KBM-7 (cell line): ENCODE data around the gene MT3.
"Not testable (repeated sequence)": the region's sequence is repeated elsewhere in the genome, so short reads cannot be mapped to it uniquely, and the experiment has no call there.

ENCODE experiments used
- DNase-seq: peaks from one replicate; pipeline ENCODE4 v3.0.0-alpha.2; 2015
- in situ Hi-C: fragments of 300-500 bp; cut with MboI; formaldehyde crosslinking; loops from 2 replicates; pipeline ENCODE4 v1.14.3; 2020; ENCODE audit warnings: low sequenced_read_pairs, low pct_unique_long_range_greater_than_20kb, mixed read lengths

The MT3 gene

DNA sequence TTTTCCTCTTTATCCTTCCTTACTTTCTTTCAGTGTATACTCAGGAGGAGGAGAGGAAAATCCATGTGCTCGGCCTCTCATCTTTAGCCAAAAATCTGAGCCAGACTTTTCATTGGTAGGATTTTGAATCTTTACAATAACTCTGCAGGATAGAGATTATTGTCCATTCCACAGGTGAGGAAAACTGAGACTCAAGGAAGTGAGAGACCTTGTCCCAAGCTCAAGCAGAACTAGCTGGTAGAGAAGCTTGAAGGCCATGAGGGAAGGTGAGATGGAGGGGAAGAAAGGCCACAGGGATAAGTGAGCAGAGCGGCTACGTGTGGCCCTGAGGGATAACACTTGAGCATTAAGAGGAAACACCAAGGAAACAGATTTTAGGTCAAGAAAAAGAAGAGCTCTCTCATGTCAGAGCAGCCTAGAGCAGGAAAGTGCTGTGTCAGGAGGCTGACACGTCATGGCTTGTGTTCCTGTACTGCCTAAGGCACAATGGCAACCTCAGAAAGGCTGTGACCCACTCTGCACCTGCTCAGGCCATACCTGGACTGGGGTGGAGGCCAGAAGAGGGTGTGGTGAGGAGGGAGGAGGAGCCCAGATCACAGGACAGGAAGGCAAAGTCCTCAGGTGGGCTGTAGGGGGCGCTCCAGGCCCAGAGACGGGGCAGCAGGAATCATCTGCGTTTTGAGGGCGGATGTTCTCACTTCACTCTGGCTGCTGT, 12.6 kb upstream of the MT3 start:
- in situ Hi-C loops: no loop called here
- DNase-seq: peak; percentile 84

DNA sequence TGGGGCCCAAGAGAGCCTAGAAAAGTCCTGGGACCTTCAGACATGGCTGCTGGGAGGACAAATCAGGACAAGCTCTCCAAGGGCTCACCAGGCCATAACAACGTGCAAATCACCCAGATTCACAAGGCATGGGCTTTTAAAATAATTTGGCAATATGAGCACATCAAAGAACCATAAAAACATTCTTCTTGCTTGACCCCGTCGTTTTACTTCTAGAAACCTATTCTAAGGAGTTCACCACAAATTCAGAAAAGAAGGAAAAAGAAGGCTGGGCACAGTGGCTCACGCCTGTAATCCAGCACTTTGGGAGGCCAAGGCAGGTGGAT, 12.1 kb upstream of the MT3 start:
- in situ Hi-C loops: no loop called here
- no peak for DNase-seq

DNA sequence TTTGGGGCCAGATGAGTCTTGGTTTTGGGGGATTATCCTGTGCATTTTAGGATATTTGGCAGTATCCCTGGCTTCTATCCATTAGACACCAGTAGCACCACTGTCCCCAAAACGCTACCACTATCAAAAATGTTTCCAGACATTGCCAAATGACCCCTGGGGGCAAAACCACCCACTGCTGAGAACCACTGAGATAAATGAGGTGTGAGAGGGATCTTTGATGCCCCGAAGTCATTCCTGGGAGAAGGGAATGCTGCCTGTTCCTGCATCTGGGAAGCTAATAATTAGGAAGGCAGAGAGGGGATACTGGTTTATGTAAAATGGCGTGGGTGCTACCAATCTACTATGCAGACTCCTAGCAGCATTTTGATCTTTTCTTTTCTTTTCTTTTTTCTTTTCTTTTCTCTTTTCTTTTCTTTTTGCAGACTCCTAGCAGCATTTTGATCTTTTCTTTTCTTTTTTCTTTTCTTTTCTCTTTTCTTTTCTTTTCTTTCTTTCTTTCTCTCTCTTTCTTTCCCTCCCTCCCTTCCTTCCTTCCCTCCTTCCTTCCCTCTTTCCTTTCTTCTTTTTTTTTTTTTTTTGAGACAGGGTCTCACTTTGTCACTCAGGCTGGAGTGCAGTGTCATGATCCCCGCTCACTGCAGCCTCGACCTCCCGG, 8.8 kb upstream of the MT3 start:
- DNase-seq: no peak
- in situ Hi-C loops: no loop called here

DNA sequence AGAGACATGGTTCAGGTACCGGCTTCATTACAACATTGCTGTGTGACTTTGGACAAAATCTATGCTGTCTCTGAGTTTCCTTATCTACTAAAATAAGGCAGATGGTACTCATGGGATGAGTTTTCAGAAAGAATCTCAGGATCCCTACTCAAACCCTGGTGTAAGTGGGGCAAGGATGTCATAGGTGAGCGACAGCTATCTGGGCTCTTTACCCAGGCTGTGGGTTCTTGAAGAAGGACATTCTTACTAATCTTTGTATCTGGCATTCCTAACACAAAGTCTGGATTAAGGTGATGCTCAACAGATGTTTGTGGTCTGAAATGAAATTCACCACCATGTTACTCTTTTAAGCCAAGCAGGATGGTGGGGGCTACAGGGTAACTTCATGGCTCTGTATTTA, 6.4 kb upstream of the MT3 start:
- in situ Hi-C loops, DNase-seq: not testable (repeated sequence)

DNA sequence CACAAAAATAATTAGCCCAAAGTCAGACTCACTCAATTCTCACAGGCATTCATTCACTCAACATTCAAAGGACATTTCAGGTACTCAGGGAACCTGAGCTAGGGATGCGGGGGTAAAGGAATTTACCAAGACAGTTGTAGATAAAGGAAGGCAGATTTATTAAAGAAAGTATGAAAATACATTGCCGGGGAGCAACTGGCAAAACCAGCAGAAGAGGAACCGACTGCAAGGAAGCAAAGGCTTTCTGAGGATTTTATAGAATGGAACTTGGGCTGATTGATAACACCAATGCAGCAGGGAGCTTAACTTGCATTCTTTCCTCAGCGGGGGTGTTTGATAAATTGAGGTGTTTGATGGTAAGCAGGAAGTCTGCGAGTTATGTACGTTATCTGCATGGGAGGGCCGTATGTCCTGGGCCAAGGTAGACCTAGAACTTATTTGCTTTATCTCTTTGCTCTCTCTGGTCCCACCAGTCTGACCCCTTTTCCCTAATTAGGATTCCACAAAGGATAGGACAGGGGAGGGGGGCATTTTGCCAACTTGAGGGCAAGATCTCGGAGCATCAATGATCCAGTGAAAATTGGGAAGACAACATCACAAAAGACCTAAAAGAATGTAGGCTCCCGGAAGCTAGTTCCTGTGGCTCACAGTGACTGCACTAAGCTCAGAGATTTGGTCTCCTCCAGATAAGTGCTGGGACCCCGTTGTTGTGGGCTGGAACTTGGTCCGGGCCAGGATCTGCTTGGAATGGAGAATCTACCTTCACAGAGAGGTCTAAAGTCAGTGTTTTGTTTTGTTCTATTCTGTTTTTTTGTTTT, 5.8 kb upstream of the MT3 start:
- in situ Hi-C loops: no loop called here
- DNase-seq: no peak

DNA sequence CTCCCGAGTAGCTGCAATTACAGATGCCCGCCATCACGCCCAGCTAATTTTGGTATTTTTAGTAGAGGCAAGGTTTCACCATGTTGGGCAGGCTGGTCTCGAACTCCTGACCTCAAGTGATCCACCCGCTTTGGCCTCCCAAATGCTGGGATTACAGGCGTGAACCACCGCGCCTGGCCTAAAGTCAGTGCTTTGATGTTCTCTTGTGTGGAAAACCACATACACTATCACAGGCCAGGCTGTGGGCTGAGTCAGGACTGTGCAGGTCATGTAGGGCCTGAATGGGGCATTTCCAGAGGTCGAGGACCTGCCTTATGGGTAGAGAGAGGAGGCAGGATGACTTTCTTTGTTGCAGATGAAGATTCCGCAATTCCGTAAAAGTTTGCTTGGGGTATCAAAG, 5.1 kb upstream of the MT3 start:
- in situ Hi-C loops: no loop called here
- no peak for DNase-seq

DNA sequence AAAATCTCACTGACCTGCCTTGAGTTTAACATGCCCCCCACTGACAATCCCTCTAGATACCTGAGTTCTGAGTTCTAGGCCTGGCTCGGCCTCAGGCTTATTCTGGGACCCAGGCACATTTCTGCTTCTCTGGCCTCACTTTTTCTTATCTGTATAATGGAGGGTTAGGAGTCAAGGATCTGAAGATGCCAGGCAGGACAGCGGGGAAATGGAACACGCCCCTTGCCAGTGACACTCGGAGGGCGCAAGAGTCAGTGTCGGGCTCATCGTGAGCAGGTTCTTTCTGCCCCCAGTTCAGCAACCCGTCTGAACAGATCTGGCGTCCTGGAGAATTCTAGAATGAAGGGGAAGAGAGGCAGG, 567 bp upstream of the MT3 start:
- DNase-seq: no peak
- in situ Hi-C loops: no loop called here

DNA sequence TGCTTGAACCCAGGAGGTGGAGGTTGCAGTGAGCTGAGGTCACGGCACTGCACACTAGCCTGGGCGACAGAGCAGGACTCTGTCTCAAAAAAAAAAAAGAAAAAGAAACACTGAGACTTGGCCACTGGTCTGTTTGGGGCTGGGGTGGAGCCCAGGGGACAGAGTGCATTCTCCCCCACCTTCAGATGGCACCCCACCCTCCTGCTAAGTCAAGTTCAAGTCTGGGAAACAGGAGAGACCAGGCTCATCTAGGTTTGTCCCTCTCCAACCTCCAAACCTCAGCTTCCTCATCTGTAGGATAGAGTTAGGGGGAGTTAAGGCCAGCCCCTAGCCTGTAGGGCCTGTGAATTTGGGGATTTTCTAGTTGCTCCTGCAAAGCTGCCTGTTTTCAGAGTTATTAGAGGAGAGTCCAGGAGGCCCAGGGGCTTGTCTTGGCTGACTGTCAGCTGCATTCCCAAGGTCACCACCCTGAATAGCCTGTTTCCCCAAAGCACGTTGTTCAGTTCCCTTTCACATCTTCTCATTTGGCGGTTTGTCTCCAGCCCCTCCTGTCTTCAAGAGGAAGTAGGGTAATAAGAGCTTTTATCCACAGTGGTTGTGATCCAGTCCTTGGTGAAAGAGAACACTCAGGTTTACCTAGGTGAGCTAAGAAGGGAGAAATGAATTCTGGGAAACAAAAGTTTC, 2.2 kb downstream of the MT3 start:
- in situ Hi-C loops: no loop called here

DNA sequence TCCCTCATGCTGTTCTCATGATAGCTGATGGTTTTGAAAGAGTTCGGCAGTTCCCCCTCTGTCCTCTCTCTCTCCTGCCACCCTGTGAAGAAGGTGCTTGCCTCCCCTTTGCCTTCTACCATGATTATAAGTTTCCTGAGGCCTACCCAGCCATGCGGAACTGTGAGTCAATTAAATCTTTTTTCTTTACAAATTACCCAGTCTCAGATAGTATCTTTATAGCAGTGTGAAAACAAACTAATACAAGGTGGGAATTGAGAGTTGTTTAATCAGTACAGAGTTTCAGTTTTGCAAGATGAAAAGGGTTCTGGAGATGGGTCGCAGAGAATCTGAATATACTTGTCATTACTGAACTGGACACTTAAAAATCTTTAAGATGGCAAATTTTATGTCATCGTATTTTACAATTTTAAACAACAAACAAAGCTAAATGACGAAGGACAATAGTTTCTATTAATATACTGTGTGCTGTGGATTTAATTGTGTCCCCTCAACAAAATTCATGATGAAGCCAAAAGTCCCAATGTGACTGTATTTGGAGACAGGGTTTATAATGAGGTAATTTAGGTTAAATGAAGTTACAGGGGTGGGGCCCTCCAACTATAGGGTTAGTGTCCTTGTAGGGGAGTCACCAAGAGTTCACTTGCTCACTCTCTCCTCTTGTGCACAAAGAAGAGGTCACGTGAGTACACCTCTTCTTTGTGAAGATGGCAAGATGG, 4.4 kb downstream of the MT3 start:
- in situ Hi-C loops: no loop called here
- no peak for DNase-seq

More for the DNA sequence above, 2.2 kb downstream of the MT3 start:
- DNase-seq: peak; percentile 79

DNA sequence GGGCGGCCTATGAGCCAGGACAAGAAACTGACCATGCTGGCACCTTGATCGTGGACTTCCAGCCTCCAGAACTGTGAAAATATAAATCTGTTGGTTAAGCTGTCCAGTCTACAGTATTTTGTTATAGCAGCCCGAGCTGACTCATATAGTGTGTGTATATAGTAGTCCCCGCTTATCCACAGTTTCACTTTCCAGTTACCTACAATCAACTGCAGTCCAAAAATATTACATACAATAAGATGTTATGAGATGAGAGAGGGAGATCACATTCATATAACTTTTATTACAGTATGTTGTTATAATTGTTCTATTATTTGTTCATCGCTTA, 4.9 kb downstream of the MT3 start:
- no peak for DNase-seq
- in situ Hi-C loops: no loop called here

DNA sequence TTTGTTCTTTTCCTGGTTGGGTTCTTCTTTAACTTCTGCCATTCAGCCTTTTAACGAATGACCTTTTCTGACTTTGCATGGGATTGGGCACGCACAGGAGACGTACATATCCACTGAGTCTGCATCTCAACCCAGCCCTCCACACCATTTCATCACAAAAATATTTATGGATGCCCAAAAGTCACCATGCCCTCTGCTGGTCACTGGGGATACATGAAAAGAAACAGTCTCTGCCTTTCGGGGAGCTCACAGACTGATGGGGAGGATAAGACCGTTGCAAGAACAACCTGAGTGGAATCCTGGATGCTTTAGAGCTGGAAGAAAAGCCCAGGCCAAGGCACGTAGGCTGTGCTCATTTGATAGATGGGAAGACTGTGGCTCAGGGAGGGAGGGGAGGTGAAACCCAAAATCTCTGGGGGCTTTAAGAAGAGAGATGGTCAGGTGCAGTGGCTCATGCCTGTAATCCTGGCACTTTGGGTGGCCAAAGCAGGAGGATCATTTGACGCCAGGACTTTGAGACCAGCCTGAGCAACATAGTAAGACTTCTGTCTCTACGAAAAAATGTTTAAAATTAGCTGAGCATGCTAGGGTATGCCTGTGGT, 11.2 kb downstream of the MT3 start:
- in situ Hi-C loops: no loop called here
- DNase-seq: peak; percentile 69

DNA sequence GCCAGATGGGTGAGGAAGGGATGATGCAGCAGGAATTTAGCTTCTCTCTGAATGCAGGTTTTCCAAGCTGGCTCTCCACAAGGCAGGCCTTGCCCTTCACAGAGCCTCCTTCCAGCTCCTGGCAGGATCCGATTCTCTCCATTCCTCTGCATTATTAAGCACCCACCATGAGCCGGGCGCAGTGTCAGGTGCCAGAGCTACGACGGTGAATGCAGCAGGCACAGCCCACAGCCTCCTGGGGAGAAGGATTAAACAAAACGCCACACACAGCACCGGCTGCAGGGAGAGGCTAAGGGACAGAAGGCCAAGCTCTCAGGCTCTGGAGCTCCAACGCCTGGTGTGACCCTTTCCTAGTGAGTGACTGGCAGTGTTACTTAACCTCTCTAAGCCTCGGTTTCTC, 12.0 kb downstream of the MT3 start:
- in situ Hi-C loops: no loop called here
- DNase-seq: no peak

DNA sequence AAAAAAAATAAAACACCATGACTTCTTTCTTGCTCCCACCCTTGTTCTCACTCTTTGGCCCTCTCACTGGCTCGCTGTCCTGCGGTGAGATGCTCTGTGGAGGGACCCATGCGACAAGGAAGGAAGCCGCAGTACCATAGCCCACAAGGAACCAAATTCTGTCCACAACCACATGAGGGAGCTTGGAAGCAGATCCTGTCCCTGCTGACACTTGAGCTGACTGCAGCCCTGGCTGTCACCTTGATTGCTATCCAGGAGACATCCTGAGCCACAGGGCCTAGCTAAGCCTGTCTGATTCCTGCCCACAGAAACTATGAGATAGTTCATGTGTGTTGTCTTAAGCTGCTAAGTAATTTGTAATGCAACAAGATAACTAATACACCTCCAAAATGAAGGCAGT, 14.3 kb downstream of the MT3 start:
- peak; percentile 61 for DNase-seq
- in situ Hi-C loops: no loop called here

DNA sequence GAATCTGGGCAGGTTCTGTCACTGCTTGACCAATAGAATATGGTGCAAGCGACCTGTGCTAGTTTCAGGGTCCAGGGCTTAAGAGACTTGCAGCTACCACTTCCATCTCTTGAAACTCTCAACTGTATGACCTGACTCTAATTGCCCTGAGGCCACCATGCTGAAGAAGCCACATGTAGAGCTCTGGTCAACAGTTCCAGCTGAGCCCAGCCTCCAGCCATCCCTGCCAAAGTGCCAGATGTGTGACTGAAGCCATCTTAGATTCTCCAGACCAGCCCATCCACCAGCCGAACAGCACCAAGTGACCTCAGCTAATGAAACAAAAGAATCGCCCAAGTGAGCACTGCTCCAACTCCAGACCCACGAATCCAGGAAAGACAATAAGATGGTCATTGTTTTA, 15.6 kb downstream of the MT3 start:
- no peak for DNase-seq
- in situ Hi-C loops: no loop called here

DNA sequence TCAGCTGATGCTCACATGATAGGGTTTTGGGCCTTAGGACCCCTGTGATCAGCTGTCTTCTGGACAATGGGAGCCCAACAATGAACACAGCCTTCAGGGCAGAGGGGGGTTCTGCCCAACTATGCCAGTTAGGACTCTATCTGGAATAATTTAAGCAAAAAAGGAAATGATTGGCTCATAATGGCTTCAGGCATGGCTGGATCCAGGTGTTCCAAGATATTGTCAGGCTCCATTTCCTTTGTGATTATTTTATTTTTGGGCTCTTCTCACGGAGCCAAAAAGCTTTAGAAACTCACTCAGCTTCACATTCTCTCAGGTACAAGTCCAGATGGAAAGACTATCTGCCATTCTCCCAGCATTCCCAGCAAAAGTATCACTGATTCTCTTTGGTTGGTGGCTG, 16.1 kb downstream of the MT3 start:
- in situ Hi-C loops: no loop called here
- DNase-seq: no peak

DNA sequence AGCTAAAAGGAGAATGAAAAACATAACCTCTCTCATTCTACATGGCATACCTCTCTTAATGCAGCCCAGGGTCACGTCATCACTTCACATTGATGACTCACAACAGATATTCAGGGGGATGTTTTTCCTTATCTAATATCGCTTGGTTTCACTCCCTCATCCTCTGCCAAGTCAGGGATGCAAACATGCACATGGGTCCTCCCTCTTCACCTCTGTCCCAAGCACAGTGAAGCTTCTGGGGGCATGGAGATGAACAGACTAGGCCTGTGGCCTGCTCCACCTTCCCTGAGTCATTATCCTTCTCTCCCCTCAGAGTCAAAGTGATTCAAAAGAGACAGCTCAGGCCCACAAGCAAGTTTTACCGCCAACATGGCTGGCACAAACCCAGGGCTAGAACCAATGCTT, 16.7 kb downstream of the MT3 start:
- in situ Hi-C loops: no loop called here
- DNase-seq: no peak

DNA sequence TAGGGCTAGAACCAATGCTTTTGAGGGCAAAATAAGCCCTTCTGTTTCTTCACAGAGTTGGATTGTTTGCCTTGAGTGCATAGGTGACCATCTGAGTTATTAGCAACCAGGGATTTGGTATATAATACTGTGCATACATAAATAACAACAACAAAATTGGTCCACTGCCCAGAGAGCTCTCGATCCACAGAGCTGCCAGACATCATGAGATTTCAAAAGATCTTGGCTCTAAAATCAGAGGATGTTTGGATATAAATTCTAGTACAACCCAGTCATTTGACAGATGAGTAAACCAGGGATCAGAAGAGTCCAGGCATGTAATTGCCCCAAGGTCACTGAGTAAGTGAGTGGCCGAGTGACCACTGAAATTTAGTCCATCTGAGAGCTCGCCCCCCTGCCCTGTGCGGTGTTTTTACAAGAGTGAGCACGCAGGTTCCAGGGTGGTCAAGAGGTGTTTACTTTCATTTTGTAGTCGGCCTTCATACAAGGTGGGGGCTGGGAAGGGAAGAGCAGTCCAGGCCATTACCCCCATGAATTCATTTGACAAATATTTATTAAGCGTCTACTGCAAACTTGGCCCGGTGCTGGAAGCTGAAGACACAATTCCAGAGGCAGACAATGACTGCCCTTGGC, 17.3 kb downstream of the MT3 start:
- no peak for DNase-seq
- in situ Hi-C loops: no loop called here

DNA sequence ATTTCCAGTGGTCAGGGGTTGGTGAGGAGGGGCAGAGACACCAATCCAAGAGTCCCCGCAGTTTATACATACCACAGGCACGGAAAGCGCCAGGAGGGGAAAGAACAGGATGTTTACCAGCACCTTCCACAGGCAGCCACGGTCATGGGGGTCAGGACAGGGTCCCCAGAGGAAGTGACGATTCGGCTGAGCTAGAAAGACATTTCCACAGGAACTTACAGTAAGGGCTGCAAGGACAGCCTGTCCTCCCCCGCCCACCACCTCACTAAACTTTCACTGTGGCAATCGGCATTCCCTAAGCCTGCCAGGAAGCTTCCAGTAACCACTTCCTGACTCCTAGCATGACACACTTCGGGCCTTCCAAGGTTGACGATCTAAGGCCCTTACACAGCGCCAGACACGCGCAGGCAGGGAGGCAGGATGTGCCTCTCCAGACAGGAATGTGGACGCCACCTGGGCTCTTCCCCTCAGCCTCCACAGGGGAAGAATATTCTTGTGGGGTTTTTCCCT, 17.8 kb downstream of the MT3 start:
- in situ Hi-C loops: no loop called here
- peak; percentile 53 for DNase-seq

DNA sequence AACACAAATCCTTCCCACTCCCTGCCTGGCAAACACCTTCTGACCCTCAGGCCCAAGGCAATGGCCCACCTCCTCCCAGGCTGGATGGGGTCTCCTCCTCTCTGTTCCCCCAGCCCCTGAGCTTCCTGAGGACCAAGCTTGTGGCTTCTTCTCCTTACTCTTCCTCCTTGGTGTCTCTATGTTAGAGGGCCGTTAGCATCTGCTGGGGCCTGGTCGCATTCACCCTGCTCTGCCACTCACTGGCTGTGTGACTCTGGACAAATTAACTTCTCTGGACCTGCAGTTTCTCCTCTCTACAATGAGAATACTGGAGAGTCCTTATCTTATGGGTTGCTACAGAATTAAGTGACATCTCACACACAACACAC, 18.3 kb downstream of the MT3 start:
- no peak for DNase-seq
- in situ Hi-C loops: no loop called here
